GM12878 (cell line): ENCODE data around the gene KDM1B. TPM values are rescaled to one million over a fixed set of nuclear protein-coding genes. Genes with fewer than 3 reads are reported as not detected.

Experiments used
- ASH2L ChIP-seq: fragments of 300-600, 200-600 bp; sonication (generic); IDR thresholded peaks from 2 replicates; pipeline ENCODE4 v1.6.1; 2017; ENCODE audit warnings: low read depth, mild to moderate bottlenecking, borderline replicate concordance
- BCL11A ChIP-seq: IDR thresholded peaks from 2 replicates; pipeline ENCODE4 v1.6.1; 2011; ENCODE audit warnings: low read depth, low read length
- BCL3 ChIP-seq: IDR thresholded peaks from 2 replicates; pipeline ENCODE4 v1.6.1; 2011; ENCODE audit warnings: borderline replicate concordance, low read depth, mild to moderate bottlenecking, moderate library complexity, low read length; ENCODE audit not compliant: insufficient read depth, poor library complexity, severe bottlenecking
- EGR1 ChIP-seq, 2 experiments: IDR thresholded peaks; 1 replicate in 1 of 2; 2 replicates in 1 of 2; pipeline ENCODE4 v1.6.1; 2011 to 2012; ENCODE audit warnings: low read depth in 2 of 2, low read length in 2 of 2, borderline replicate concordance in 1 of 2, mild to moderate bottlenecking in 1 of 2, moderate library complexity in 1 of 2
- EZH2 ChIP-seq: IDR thresholded peaks from 2 replicates; pipeline ENCODE4 v1.6.1; 2012; ENCODE audit warnings: low read depth, mild to moderate bottlenecking, control low read depth, inconsistent platforms, low read length, borderline replicate concordance; ENCODE audit not compliant: control insufficient read depth
- FOS ChIP-seq: IDR thresholded peaks from 3 replicates; pipeline ENCODE4 v1.6.1; 2011; ENCODE audit warnings: borderline replicate concordance; ENCODE audit not compliant: insufficient read length; ENCODE audit errors: extremely low read depth
- HCFC1 ChIP-seq: fragments of 150-350 bp; IDR thresholded peaks from 2 replicates; pipeline ENCODE4 v1.6.1; 2014; ENCODE audit warnings: low read length
- HDAC6 ChIP-seq: fragments of 200-600 bp; sonication (generic); IDR thresholded peaks from one replicate; pipeline ENCODE4 v1.8.0; 2017; ENCODE audit warnings: antibody characterized with exemption; ENCODE audit not compliant: unreplicated experiment
- HDGF ChIP-seq: fragments of 450-650 bp; IDR thresholded peaks from 2 replicates; pipeline ENCODE4 v1.6.1; 2016; ENCODE audit warnings: antibody characterized with exemption
- IKZF1 ChIP-seq: fragments of 450-650 bp; conservative IDR thresholded peaks from 2 replicates; pipeline ENCODE4 v1.6.1; 2017; ENCODE audit warnings: antibody characterized with exemption, mild to moderate bottlenecking
- KDM1A ChIP-seq: fragments of 200-600 bp; sonication (generic); IDR thresholded peaks from 2 replicates; pipeline ENCODE4 v1.6.1; 2016; ENCODE audit warnings: borderline replicate concordance
- MEF2A ChIP-seq: IDR thresholded peaks from 2 replicates; pipeline ENCODE4 v1.6.1; 2011; ENCODE audit warnings: low read depth, mild to moderate bottlenecking, low read length, moderate library complexity; ENCODE audit not compliant: insufficient read depth
- MTA2 ChIP-seq: fragments of 450-650 bp; IDR thresholded peaks from 2 replicates; pipeline ENCODE4 v1.6.1; 2016; ENCODE audit warnings: low read depth, mild to moderate bottlenecking, moderate library complexity
- MYC ChIP-seq: IDR thresholded peaks from 2 replicates; pipeline ENCODE4 v1.6.1; 2011; ENCODE audit warnings: mild to moderate bottlenecking, low read length, moderate library complexity, inconsistent platforms; ENCODE audit not compliant: insufficient read depth, insufficient replicate concordance, insufficient read length, severe bottlenecking
- NR2C1 ChIP-seq: fragments of 450-650 bp; IDR thresholded peaks from 2 replicates; pipeline ENCODE4 v1.6.1; 2017; ENCODE audit warnings: antibody characterized with exemption, mild to moderate bottlenecking, moderate library complexity
- NRF1 ChIP-seq: conservative IDR thresholded peaks from 2 replicates; pipeline ENCODE4 v1.6.1; 2011; ENCODE audit warnings: mild to moderate bottlenecking, low read depth, low read length, improper control_type of control experiment
- PAX8 ChIP-seq: fragments of 450-650 bp; IDR thresholded peaks from 2 replicates; pipeline ENCODE4 v1.6.1; 2017; ENCODE audit warnings: mild to moderate bottlenecking, moderate library complexity
- PML ChIP-seq: IDR thresholded peaks from 2 replicates; pipeline ENCODE4 v1.6.1; 2012; ENCODE audit warnings: low read length, inconsistent platforms
- POLR2AphosphoS5 ChIP-seq: IDR thresholded peaks from 2 replicates; pipeline ENCODE4 v1.6.1; 2011; ENCODE audit warnings: mild to moderate bottlenecking, low read length, inconsistent platforms
- POU2F2 ChIP-seq: IDR thresholded peaks from 3 replicates; pipeline ENCODE4 v1.6.1; 2011; ENCODE audit warnings: low read depth, mild to moderate bottlenecking, low read length, borderline replicate concordance
- RAD21 ChIP-seq: IDR thresholded peaks from 2 replicates; pipeline ENCODE4 v1.6.1; 2011; ENCODE audit warnings: mild to moderate bottlenecking, low read depth, low read length, moderate library complexity; ENCODE audit not compliant: insufficient read depth
- USF1 ChIP-seq: IDR thresholded peaks from 2 replicates; pipeline ENCODE4 v1.6.1; 2011; ENCODE audit warnings: borderline replicate concordance, low read depth, mild to moderate bottlenecking, moderate library complexity, mixed read lengths, low read length; ENCODE audit not compliant: insufficient read depth; ENCODE audit errors: extremely low read length
- ZBTB40 ChIP-seq: fragments of 450-650 bp; IDR thresholded peaks from 2 replicates; pipeline ENCODE4 v1.6.1; 2016; ENCODE audit warnings: mild to moderate bottlenecking, moderate library complexity, borderline replicate concordance
- ZNF207 ChIP-seq: fragments of 450-650 bp; IDR thresholded peaks from 2 replicates; pipeline ENCODE4 v1.6.1; 2014; ENCODE audit warnings: antibody characterized with exemption, mild to moderate bottlenecking, borderline replicate concordance
- ZNF274 ChIP-seq: IDR thresholded peaks from one replicate; pipeline ENCODE4 v1.8.0; 2011; ENCODE audit not compliant: insufficient read length, insufficient read depth
- polyA plus RNA-seq, 11 experiments: library from polyadenylated mRNA; depleted of rRNA in 4 of 11; unstranded in 6 of 11; stranded (reverse) in 5 of 11; fragments of >200 nt; fragmentation: Nextera tagmentation in 4 of 11; fragmentation: Illumina TruSeq in 1 of 11; extraction: Ambion mirVana in 4 of 11; extraction: Trizol in 1 of 11; gene quantifications; 1 replicate in 1 of 11; 2 replicates in 10 of 11; pipeline versions ENCODE4 v1.2.1 to v1.2.3, GENCODE V29; 2011 to 2016; ENCODE audit warnings: inconsistent platforms in 2 of 11, missing spikeins in 2 of 11, low read depth in 1 of 11
- total RNA-seq, 4 experiments: library from RNA; depleted of rRNA in 3 of 4; stranded (reverse); fragments of >200 nt in 3 of 4; fragmentation: Illumina TruSeq in 1 of 4; extraction: Trizol in 1 of 4; gene quantifications; 2 replicates each; pipeline versions ENCODE4 v1.2.1 to v1.2.3, GENCODE V29; 2013 to 2021

Gene KDM1B
- total and polyA plus RNA-seq, 10 of the 15 experiments (the other 5 are each of a cell fraction or from before 2014, with no cell fraction given) = 1.7 to 22.5 (median 13.9) TPM

- TF ChIP-seq HDGF (0 out of 2 replicates have a peak, but pooled peaks have one; percentile 20), ZNF207 (no peak), NRF1 (no peak), ASH2L (0 out of 2 replicates have a peak, but pooled peaks have one; percentile 65), NR2C1 (no peak), FOS (no peak), BCL3 (peak; percentile 21), IKZF1 (peak; percentile 93), RAD21 (no peak), USF1 (no peak), HCFC1 (no peak), KDM1A (no peak), MEF2A (peak; percentile 92), ZBTB40 (no peak), MYC (no peak), BCL11A (peak; percentile 81; the same call in 1 of the 2 replicates), HDAC6 (no peak), PML (peak; percentile 55; the same call in 1 of the 2 replicates), POU2F2 (no peak), POLR2AphosphoS5 (0 out of 2 replicates have a peak, but pooled peaks have one; percentile 32), EGR1 (IDR thresholded peaks at IDR 0.05; ENCODE audit: borderline replicate concordance in 1 of 2, low read depth in 2 of 2, low read length in 2 of 2) (no peak), PAX8 (no peak), ZNF274 (no peak), EZH2 (no peak), MTA2 (peak; percentile 78)
Observed at GRCh38 chr6:18260448-18261106, 105.4 kb downstream of the KDM1B start (continued).
